ENCODE results near the gene MEG3. TPM values are rescaled to one million over a fixed set of nuclear protein-coding genes. Genes with fewer than 3 reads are reported as not detected.

Gene MEG3
- total RNA-seq, 1 donor from 2014 or later = 0.86 TPM

- DNase-seq (ENCODE audit: low read depth, low spot score) = no peak
Observed at GRCh38 chr14:100880271-100881101, 54.6 kb downstream of the MEG3 start.

GRCh38 chr14:100881211-100882025, 55.5 kb downstream of the MEG3 start:
- no peak for DNase-seq (ENCODE audit: low read depth, low spot score)

DNA sequence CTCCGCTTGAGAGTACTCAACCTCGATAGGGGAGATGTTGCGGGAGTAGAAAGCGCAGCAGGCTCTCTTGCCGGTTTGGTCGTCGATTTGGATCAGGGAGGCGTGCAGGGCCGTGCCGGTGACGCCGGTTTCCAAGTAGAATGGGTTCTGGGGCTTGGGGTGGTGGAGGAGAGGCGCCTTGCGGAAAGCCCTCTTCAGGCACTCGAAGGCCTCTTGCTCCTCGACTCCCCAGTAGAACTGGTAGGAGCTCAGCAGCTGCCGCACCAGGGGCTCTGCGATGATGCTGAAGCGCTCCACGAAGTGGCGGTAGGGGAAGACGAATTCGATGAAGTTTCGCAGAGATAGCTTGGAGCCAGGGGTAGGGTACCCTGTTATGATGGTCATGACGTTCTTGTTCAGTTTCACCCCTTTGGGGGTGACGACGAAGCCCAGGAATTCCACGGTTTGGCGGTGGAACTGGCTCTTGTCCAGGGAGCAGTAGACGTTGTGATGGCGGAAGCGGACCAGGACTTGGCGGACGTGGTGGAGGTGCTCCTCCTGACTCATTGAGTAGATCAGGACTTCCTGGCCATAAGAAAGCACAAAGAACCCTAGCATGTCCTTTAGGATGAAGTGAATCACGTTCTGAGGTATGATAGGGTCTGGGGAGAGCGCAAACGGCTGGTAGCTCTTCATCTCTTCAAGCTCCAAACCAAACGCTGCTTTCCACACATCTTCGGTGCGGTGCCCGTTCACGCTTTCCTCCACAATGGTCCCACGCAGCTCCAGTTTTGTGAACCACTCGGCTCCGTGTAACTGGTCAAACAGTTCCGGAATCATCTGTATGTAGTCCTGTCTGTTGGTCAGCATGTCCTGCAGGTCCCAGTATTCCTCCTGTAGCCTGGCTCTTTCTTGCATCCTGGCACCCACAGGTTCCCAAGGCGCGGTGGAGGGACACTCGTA, 56.4 kb downstream of the MEG3 start:
- DNase-seq (ENCODE audit: low read depth, low spot score) = no peak

GRCh38 chr14:100882991-100883788, 57.3 kb downstream of the MEG3 start:
- DNase-seq (ENCODE audit: low read depth, low spot score) = no peak

- DNase-seq (ENCODE audit: low read depth, low spot score) = no peak
Observed at GRCh38 chr14:100883789-100884101, 57.8 kb downstream of the MEG3 start.

- no peak for DNase-seq (ENCODE audit: low read depth, low spot score)
Observed at GRCh38 chr14:100884456-100884855, 58.5 kb downstream of the MEG3 start.

GRCh38 chr14:100885196-100885595, 59.3 kb downstream of the MEG3 start:
- no peak for DNase-seq (ENCODE audit: low read depth, low spot score)

DNA sequence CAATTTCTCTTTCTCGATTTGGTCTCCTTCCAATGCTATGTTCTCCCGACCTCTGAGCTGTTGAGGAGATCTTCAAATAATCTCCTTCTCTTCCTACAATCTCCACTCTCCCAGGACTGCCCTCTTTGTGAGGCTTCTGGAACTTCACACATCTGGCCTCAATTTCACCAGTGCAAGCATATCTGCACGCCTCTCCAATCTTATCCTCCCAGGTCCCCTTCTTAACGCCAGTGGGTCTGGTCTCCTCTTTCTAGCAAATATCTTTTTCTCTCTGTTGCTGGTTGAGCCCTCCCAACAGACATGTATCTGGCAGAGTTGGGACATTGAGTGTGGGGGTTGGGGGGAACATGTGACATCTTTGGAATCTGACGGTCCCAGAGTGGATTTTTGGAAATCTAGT, 59.7 kb downstream of the MEG3 start:
- no peak for DNase-seq (ENCODE audit: low read depth, low spot score)

DNA sequence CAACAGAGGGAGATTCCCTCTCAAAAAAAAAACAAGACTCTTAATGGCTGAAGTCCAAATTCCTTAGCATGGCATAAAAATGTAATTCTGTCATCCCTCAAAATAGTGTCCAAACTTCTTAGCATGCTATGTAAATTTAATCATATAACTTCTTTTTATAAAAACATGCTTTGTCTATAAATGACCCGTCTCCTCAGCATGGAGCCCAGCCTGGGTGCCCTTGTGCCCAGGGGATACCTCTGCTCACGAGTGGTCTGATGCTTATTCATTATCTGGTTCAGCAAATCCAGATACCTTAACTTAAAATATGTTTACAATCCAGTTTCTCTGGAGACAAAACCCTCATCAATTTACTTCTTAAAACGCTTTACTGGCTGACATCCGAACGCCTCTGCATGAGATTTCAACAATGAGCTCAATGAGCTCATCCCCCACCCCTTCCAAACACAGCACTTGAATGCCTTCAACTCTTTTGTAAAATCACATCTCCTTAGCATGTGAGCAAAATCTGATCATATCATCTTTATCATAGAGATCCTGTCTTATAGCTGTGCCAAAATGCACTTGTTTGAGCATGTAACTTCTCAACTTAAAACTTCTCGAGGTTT, 61.9 kb downstream of the MEG3 start:
- DNase-seq (ENCODE audit: low read depth, low spot score) = no peak

DNA sequence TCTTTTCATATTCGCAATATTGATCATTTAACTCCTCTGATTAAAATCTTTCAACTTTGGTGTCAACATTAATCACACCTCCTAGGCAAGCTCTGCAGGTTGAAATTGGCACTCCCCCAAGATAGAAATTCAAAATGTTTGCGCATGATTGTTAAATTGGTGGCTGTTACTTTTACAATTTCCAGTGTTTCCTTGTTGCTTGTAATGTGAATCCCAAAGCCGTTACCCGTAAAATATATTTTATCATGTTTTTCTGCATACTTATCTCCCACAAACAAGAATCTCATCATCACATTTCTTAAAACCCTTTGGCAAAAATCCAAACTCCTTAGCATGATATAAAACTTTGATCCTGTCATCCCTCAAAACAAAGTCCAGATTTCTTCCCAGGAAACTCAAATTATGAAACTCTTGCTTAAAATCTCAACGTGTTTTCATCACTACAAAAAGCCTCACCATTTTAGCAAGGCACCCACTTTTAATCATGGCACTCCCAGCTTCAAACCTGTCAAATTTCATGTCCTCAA, 62.9 kb downstream of the MEG3 start:
- DNase-seq (ENCODE audit: low read depth, low spot score) = no peak

DNA sequence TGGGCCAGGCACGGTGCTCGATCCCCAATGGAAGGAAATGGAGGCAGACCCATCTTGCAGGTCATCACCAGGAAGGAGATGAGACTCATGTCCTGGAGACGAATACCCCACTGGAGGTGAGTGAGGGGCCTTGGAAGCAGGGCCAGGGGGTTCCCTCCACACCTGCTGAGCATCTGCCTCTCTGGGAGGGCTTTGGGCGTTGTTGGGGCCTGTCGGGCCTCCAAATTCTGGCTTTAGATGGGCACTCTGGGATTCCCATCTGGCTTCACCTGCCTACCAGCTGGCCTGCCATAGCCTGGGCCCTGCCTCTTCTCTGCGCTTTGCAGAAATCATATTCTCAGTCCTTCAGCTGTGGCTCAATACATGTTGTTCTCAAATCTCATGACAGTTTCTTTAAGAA, 63.7 kb downstream of the MEG3 start:
- DNase-seq (ENCODE audit: low read depth, low spot score) = no peak

DNA sequence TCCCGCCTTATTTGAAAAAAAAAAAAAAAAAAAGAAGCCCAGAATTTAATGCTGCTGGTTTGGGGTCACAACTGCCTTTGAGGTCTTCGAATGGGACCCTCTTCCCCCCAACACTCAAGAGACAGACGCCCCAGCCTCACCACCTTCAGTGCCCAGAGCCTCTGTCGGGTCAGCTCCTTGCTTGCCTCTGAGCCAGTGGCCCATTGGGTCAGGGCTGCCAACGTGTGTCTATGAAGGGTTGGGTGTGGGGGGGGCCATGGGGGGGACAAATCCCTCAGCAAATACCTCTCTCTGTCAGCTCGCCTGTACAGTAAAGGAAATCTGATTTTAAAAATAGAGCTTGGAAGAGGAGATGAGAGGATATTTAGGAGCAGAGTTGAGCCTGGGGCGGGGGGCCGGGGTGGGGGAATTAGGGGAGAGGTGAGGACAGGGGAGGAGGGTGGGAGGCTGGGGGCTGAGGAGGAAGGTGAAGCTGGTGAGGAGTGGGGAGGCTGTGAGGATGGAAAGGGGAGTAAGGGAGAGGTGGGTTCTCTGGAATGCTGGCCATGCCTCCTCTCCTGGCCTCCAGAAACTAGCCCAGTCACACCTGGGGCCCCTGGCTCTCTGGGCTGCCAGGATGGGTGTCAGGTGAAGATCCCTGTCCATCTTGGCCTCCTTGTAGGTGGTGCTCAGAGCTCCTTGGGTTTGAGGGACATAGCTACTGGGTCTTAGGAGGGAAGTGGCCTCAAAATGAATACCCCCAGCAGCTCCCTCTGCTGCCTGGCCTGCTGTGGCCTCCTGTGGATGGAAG, 64.3 kb downstream of the MEG3 start:
- DNase-seq (ENCODE audit: low read depth, low spot score) = no peak

DNA sequence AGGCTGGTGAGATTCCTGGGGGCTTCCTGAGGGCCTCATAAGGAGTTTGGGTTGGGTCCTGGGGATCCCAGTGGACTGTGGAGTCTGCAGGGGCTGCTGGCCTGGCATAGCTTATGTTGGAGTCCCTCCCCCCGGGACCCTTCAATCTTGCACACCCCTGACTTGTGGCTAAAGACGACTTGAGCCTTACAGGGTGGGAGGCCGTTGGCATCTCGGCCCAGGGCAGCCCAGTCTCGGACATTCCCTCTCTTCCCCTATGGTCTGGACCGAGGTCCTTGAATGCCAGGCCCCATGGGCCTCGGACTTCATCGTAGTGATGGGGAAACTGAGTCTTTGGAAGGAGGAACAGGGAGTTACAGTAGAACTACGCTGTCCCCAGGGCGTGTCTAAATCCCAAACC, 65.1 kb downstream of the MEG3 start:
- no peak for DNase-seq (ENCODE audit: low read depth, low spot score)

DNA sequence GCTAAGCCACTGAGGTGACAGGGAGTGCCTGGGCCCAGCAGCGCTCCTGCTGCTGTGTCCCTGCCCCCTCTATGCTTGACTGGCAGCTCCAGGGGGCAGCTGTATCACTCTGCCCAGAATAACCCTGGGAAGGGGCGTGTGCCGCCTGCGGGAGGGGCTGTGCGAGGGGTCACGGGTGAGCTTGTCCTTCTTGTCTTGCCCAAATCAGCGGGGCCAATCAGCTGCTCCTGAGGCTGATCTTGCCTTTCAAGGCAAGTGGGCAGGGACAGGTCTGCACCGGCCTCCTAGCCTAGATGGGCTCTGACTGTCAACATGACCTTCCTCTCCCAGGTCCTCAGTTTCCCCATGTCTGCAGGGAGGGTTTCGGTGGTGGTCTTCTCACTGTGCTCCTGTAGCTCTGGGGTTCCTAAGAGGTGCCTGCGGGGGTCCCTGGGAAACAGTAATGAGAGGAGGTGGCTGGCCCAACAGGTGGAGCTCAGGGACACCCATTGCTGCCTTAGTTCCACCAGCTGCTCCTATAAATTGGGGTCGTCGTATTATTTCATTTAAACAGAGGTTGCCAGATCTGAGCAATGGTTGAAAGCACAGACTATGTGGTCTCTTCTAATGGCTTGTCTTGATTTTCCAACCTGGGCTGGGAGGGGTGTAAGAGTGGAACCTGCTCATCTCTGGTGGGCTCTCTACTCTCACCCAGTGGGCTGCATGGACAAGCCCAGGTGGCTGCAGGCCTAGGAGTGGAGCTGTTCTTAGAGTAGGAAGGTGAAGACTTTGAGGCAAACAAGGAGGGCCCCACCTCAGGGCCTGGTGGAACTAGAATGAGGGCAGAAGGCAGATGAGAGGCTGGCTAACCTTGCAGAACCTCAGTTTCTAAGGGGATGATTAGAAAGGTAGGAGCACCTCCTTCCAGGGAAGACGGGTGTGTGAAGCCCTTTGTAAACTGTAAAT, 65.9 kb downstream of the MEG3 start:
- DNase-seq (ENCODE audit: low read depth, low spot score) = no peak

DNA sequence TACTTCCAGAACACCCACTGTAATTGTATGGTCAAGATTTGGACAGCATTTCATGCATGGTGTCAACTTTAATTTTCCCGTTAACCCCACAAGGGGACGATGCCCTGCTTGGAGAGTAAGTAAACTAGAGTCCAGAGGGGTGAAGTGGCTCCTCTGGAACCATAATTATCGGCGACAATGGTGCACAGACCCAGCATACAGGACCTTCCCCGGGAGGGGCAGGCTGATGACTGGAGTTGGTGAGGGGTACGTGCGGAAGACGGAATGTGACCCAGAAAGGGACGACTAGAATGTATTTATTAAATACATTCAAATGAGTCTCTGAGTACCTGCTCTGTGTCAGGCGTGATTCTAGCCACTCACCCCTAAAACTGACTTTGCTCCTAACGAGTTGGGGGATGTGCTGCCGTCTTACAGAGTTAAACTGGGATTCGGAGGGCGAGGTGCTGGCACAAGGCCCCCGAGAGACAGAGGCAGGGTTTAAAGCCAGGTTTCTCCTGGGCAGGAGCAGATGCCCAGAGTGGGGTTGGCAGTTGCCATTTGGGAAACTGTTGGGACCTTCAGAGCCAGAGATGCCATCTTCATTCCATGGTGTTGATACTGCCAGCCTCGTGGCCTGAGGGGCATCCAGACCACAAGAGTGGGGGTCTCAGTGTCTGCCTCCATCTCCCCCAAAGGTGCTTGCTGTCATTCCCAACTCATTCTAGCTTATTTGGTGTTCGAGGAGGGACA, 66.7 kb downstream of the MEG3 start:
- no peak for DNase-seq (ENCODE audit: low read depth, low spot score)

- DNase-seq (ENCODE audit: low read depth, low spot score) = no peak
Observed at GRCh38 chr14:100893228-100893601, 67.3 kb downstream of the MEG3 start.

DNA sequence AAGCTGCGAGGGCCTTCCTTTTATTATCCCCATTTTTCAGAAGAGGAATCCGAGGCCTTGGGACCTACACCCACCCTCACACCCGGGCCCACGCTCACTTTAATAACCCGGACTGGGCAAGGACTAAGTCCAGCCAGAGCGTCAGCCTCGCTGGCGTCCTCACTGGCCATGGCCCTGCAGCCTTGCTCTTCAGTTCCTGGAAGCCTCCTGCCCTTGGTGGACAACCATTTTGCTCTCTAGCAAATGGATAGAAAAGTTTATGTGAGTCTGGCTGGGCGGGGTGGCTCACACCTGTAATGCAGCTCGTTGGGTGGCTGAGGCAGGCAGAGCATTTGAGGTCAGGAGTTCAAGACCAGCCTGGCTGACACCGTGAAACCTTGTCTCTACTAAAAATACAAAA, 67.8 kb downstream of the MEG3 start:
- no peak for DNase-seq (ENCODE audit: low read depth, low spot score)

GRCh38 chr14:100894416-100894815, 68.5 kb downstream of the MEG3 start:
- DNase-seq (ENCODE audit: low read depth, low spot score) = no peak

Data from pulmonary artery endothelial cell (primary cell).